Panc1 (cell line): ENCODE measurements around the gene UBTD1. TPM values are rescaled to one million over a fixed set of nuclear protein-coding genes. Genes with fewer than 3 reads are reported as not detected.

Experiments used
- ATAC-seq: fragments of 200-7000 bp; cut with Tn5 transposase; 2 replicates; pipeline ENCODE4 v1.9.1; 2020; ENCODE audit warnings: mild to moderate bottlenecking, moderate library complexity
- BruUV-seq: library from RNA; stranded (reverse); fragments of 400-500 nt; replicated peaks from 2 replicates; lab custom pipeline; 2021; lab: Mats Ljungman, UMichigan
- CTCF ChIA-PET: fragments of 300-600 bp; sonication (Branson Sonifier 250); formaldehyde crosslinking; loops from one replicate; lab custom pipeline; 2022; ENCODE audit warnings: antibody characterized with exemption; lab: Charles Lee
- POLR2A ChIA-PET: fragments of 300-600 bp; sonication (Branson Sonifier 250); formaldehyde crosslinking; loops from one replicate; lab custom pipeline; 2022; ENCODE audit warnings: antibody characterized with exemption; lab: Charles Lee
- DNase-seq: peaks from one replicate; pipeline ENCODE4 v3.0.0-alpha.2; 2010; ENCODE audit warnings: low read depth, low spot score
- H3K27ac ChIP-seq: 2 replicates; pipeline ENCODE4 v1.5.1; 2011; ENCODE audit warnings: mild to moderate bottlenecking, low read length, inconsistent platforms
- H3K27me3 ChIP-seq: fragments of 200-500 bp; sonication (Bioruptor generic); 2 replicates; pipeline ENCODE4 v1.6.0; 2014; ENCODE audit warnings: low read length, inconsistent platforms; ENCODE audit not compliant: control insufficient read depth, insufficient read depth
- H3K36me3 ChIP-seq: fragments of 200-500 bp; sonication (Bioruptor generic); 2 replicates; pipeline ENCODE4 v1.5.1; 2014; ENCODE audit warnings: inconsistent platforms, mild to moderate bottlenecking, low read length, moderate library complexity; ENCODE audit not compliant: control insufficient read depth, insufficient read depth
- H3K4me1 ChIP-seq: 2 replicates; pipeline ENCODE4 v1.5.1; 2011; ENCODE audit warnings: inconsistent platforms, mild to moderate bottlenecking, low read length, moderate library complexity; ENCODE audit not compliant: control insufficient read depth, insufficient read depth
- H3K4me3 ChIP-seq, 2 experiments: 2 replicates each; pipeline ENCODE4 v1.5.1; 2011 to 2012; ENCODE audit warnings: low read depth in 2 of 2, low read length in 2 of 2, mild to moderate bottlenecking in 2 of 2, inconsistent platforms in 1 of 2, moderate library complexity in 1 of 2
- H3K9me3 ChIP-seq: fragments of 200-500 bp; sonication (Bioruptor generic); 2 replicates; pipeline ENCODE4 v1.5.1; 2014; ENCODE audit warnings: low read depth, mild to moderate bottlenecking, inconsistent platforms, low read length, moderate library complexity; ENCODE audit not compliant: control insufficient read depth, insufficient read depth
- POLR2AphosphoS5 ChIP-seq: IDR thresholded peaks from 2 replicates; pipeline ENCODE4 v1.6.1; 2012; ENCODE audit warnings: mild to moderate bottlenecking, low read depth, low read length, moderate library complexity
- SIN3A ChIP-seq: IDR thresholded peaks from 2 replicates; pipeline ENCODE4 v1.6.1; 2012; ENCODE audit warnings: low read depth, mild to moderate bottlenecking, low read length, moderate library complexity, borderline replicate concordance; ENCODE audit not compliant: insufficient read depth
- TCF7L2 ChIP-seq: IDR thresholded peaks from 2 replicates; pipeline ENCODE4 v1.6.1; 2011; ENCODE audit warnings: mild to moderate bottlenecking, low read depth, low read length, inconsistent platforms
- in situ Hi-C: cut with HindIII; loops from 2 replicates; pipeline ENCODE4 v1.10.0; 2016; ENCODE audit warnings: low sequenced_read_pairs, low pct_unique_long_range_greater_than_20kb
- intact Hi-C: fragments of 100-400 bp; cut with micrococcal nuclease; formaldehyde crosslinking; loops from one replicate; pipeline ENCODE4 v1.10.0; 2022; ENCODE audit not compliant: unreplicated experiment
- total RNA-seq: library from RNA; stranded (reverse); gene quantifications from one replicate; pipeline ENCODE4 v1.2.1, GENCODE V29; 2021; ENCODE audit not compliant: unreplicated experiment
- TF ChIP-seq, protein P1 (sequence below): fragments of 450-650 bp; IDR thresholded peaks from 2 replicates; pipeline ENCODE4 v1.5.1; 2017; ENCODE audit warnings: mild to moderate bottlenecking
- TF ChIP-seq, protein P2 (sequence below), 2 experiments: IDR thresholded peaks; 2 replicates each; pipeline ENCODE4 v1.6.1; 2011 to 2012; ENCODE audit warnings: low read depth in 2 of 2, control low read depth in 1 of 2, low read length in 1 of 2, mild to moderate bottlenecking in 1 of 2, moderate library complexity in 1 of 2; ENCODE audit not compliant: insufficient read depth in 1 of 2

UBTD1 gene
- total RNA-seq, 1 experiment from 2014 or later, result 55.6 TPM

DNA sequence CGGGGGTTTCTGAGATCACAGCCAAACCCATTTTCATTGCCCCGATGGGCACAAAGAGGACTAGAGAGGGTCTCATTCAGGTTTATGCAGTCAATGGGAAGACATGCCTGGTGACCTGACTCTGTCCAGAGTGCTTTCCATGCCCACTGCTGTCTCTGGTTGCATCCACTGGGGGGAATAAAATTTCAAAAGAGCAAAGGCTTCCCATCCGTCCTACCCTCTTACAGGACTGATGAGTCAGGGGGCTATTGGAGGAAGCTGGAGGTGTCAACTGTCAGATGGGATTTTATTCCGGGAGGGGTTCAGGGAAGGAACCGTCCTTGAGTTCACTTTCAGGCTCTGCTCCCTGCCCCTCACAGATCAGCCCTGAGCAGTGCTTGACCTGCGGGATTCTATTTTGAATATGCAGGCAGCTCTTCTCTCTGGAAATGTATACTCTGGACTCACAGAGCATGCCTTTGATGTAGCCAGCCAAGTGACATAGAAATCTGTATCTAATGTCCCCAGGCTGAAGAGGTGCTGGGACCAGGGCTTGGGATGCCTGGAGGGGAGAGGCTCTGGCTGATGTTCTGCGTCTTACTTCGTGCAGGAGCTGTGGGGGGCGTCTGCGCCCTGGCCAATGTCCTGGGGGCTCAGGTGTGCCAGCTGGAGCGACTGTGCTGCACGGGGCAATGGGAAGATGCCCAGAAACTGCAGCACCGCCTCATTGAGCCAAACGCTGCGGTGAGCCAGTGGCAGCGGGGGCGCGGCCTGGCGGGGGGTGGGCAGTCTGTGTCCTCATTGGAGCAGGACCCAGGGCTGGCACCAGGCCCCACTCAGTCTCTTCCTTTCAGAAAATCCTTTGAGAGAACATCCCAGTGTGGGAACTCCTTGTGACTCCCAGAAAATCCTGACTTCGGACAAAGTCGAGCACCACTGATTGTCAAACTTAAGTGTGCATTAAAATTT is 102.8 kb downstream of the UBTD1 start:
- peaks cover 7% of the 10 kb centered on the region; the same call in 1 of the 2 replicates for H3K4me1 ChIP-seq
- ATAC-seq, result peak; percentile 37; the same call in 1 of the 2 replicates
- no peak overlapping the region for H3K27ac ChIP-seq
- no peaks in the 10 kb centered on the region for H3K36me3 ChIP-seq
- no peak overlapping the region for H3K4me3 ChIP-seq
- H3K9me3 ChIP-seq, result no peaks in the 10 kb centered on the region
- in situ Hi-C loops, result no loop called here
- POLR2A ChIA-PET, result no interaction called here
- H3K27me3 ChIP-seq, result no peaks in the 10 kb centered on the region
- no peak for DNase-seq
- TF ChIP-seq POLR2AphosphoS5, result no peak
- TF ChIP-seq, protein P1, sequence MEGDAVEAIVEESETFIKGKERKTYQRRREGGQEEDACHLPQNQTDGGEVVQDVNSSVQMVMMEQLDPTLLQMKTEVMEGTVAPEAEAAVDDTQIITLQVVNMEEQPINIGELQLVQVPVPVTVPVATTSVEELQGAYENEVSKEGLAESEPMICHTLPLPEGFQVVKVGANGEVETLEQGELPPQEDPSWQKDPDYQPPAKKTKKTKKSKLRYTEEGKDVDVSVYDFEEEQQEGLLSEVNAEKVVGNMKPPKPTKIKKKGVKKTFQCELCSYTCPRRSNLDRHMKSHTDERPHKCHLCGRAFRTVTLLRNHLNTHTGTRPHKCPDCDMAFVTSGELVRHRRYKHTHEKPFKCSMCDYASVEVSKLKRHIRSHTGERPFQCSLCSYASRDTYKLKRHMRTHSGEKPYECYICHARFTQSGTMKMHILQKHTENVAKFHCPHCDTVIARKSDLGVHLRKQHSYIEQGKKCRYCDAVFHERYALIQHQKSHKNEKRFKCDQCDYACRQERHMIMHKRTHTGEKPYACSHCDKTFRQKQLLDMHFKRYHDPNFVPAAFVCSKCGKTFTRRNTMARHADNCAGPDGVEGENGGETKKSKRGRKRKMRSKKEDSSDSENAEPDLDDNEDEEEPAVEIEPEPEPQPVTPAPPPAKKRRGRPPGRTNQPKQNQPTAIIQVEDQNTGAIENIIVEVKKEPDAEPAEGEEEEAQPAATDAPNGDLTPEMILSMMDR, result no peak
- no peak for TF ChIP-seq SIN3A
- TF ChIP-seq TCF7L2, result no peak
- TF ChIP-seq, protein P2, sequence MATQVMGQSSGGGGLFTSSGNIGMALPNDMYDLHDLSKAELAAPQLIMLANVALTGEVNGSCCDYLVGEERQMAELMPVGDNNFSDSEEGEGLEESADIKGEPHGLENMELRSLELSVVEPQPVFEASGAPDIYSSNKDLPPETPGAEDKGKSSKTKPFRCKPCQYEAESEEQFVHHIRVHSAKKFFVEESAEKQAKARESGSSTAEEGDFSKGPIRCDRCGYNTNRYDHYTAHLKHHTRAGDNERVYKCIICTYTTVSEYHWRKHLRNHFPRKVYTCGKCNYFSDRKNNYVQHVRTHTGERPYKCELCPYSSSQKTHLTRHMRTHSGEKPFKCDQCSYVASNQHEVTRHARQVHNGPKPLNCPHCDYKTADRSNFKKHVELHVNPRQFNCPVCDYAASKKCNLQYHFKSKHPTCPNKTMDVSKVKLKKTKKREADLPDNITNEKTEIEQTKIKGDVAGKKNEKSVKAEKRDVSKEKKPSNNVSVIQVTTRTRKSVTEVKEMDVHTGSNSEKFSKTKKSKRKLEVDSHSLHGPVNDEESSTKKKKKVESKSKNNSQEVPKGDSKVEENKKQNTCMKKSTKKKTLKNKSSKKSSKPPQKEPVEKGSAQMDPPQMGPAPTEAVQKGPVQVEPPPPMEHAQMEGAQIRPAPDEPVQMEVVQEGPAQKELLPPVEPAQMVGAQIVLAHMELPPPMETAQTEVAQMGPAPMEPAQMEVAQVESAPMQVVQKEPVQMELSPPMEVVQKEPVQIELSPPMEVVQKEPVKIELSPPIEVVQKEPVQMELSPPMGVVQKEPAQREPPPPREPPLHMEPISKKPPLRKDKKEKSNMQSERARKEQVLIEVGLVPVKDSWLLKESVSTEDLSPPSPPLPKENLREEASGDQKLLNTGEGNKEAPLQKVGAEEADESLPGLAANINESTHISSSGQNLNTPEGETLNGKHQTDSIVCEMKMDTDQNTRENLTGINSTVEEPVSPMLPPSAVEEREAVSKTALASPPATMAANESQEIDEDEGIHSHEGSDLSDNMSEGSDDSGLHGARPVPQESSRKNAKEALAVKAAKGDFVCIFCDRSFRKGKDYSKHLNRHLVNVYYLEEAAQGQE (IDR thresholded peaks at IDR 0.05; ENCODE audit: insufficient read depth in 1 of 2, low read depth in 2 of 2, low read length in 1 of 2), result no peak
- CTCF ChIA-PET, result no interaction called here
- no TSS peak for BruUV-seq
- intact Hi-C loops, result no loop called here

- intact Hi-C loops, result no loop called here
- Histone ChIP-seq H3K36me3 (no peaks in the 10 kb centered on the region), H3K4me1 (peaks cover 6% of the 10 kb centered on the region; the same call in 1 of the 2 replicates), H3K4me3 (no peak overlapping the region), H3K9me3 (no peaks in the 10 kb centered on the region), H3K27me3 (no peaks in the 10 kb centered on the region), H3K27ac (no peak overlapping the region)
- no peak for DNase-seq
- BruUV-seq, result no TSS peak
- CTCF ChIA-PET, result no interaction called here
- in situ Hi-C loops, result no loop called here
- no peak; the same call in 1 of the 2 replicates for ATAC-seq
- TF ChIP-seq TCF7L2 (no peak), SIN3A (no peak), POLR2AphosphoS5 (no peak)
- TF ChIP-seq, protein P1, result no peak
- TF ChIP-seq, protein P2 (IDR thresholded peaks at IDR 0.05; ENCODE audit: insufficient read depth in 1 of 2, low read depth in 2 of 2, low read length in 1 of 2), result no peak
- POLR2A ChIA-PET, result no interaction called here
Observed at GRCh38 chr10:97607095-97607636, 108.4 kb downstream of the UBTD1 start.
